Bronchial epithelial cell (primary cell): ENCODE measurements around the gene PSMB9. TPM values are rescaled to one million over a fixed set of nuclear protein-coding genes. Genes with fewer than 3 reads are reported as not detected.

Experiments
- DNase-seq: peaks from one replicate; pipeline ENCODE4 v3.0.0-alpha.2; 2010; ENCODE audit warnings: low read depth
- FAIRE-seq: peaks from 2 replicates; lab custom pipeline; 2011; peaks lifted over from hg19 to GRCh38; lab: Jason Lieb, UNC
- H3K27me3 ChIP-seq: 2 replicates; pipeline ENCODE4 v1.5.1; 2011; ENCODE audit warnings: low read length; ENCODE audit not compliant: control insufficient read depth, insufficient read depth
- H3K36me3 ChIP-seq: 2 replicates; pipeline ENCODE4 v1.5.1; 2011; ENCODE audit warnings: low read length; ENCODE audit not compliant: control insufficient read depth, insufficient read depth
- H3K4me3 ChIP-seq: 2 replicates; pipeline ENCODE4 v1.5.1; 2011; ENCODE audit warnings: mild to moderate bottlenecking, low read depth, low read length, control low read depth
- total RNA-seq: library from RNA; depleted of rRNA; stranded (reverse); fragments of >200 nt; gene quantifications from 2 replicates; pipeline ENCODE4 v1.2.1, GENCODE V29; 2014
- TF ChIP-seq, protein P1 (sequence below): IDR thresholded peaks from 2 replicates; pipeline ENCODE4 v1.5.1; 2011; ENCODE audit warnings: mild to moderate bottlenecking, moderate library complexity, low read length, control low read depth, inconsistent platforms; ENCODE audit not compliant: insufficient read depth, severe bottlenecking

The PSMB9 gene
- total RNA-seq, 1 donor from 2014 or later = 0.53 TPM

DNA sequence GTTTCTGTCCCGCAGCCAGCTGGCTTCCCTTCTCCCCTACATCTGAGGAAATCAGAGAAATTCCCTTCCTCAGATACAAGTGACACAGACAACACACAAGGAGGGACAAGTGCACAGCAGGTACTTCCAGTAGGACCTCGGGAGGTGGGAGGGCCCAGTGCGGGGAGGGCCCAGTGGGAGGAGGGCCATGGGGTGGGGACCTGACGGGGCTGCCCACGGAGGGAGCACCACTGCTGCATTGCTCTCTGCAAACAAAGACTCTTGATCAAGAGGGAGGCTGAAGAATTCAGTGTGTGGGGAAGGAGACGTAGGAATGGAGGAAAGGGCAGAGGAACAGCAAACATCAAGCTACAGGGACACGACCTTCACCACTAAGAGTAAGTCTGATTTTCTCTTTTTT, 24.5 kb upstream of the PSMB9 start:
- DNase-seq (no peak), FAIRE-seq (no peak)
- Histone ChIP-seq H3K4me3 (no peak overlapping the region), H3K36me3 (peaks cover 18% of the 10 kb centered on the region), H3K27me3 (no peaks in the 10 kb centered on the region)
- TF ChIP-seq, protein P1, sequence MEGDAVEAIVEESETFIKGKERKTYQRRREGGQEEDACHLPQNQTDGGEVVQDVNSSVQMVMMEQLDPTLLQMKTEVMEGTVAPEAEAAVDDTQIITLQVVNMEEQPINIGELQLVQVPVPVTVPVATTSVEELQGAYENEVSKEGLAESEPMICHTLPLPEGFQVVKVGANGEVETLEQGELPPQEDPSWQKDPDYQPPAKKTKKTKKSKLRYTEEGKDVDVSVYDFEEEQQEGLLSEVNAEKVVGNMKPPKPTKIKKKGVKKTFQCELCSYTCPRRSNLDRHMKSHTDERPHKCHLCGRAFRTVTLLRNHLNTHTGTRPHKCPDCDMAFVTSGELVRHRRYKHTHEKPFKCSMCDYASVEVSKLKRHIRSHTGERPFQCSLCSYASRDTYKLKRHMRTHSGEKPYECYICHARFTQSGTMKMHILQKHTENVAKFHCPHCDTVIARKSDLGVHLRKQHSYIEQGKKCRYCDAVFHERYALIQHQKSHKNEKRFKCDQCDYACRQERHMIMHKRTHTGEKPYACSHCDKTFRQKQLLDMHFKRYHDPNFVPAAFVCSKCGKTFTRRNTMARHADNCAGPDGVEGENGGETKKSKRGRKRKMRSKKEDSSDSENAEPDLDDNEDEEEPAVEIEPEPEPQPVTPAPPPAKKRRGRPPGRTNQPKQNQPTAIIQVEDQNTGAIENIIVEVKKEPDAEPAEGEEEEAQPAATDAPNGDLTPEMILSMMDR = no peak

- Histone ChIP-seq H3K4me3 (no peak overlapping the region), H3K27me3 (no peaks in the 10 kb centered on the region), H3K36me3 (peaks cover 18% of the 10 kb centered on the region)
- no peak for FAIRE-seq
- no peak for DNase-seq
- TF ChIP-seq, protein P1 = no peak
Observed at GRCh38 chr6:32830017-32830416, 24.0 kb upstream of the PSMB9 start.

DNA sequence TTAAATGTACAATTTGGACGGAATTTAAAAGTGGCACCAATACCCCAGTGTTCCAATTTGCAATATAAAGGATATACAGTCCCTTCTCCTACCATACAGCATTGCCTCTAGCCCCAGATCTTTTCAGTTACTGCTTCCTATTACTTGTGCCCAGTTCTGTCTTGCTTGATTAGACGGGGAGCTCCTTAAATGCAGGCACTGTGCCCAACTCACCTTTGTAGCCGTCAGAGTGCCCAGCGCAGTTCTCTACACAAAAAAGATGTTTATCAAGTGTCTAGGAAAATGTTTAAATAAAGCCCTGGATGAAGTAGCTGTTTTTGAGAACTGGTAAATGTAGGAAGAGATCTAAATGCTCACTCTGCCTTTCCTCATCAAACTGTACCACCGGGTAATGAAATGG, 23.1 kb upstream of the PSMB9 start:
- H3K4me3 ChIP-seq = no peak overlapping the region
- peaks cover 24% of the 10 kb centered on the region for H3K36me3 ChIP-seq
- TF ChIP-seq, protein P1 = no peak
- no peaks in the 10 kb centered on the region for H3K27me3 ChIP-seq
- FAIRE-seq = no peak
- no peak for DNase-seq

GRCh38 chr6:32832535-32832934, 21.5 kb upstream of the PSMB9 start:
- TF ChIP-seq, protein P1 = no peak
- H3K36me3 ChIP-seq = peaks cover 24% of the 10 kb centered on the region
- no peaks in the 10 kb centered on the region for H3K27me3 ChIP-seq
- no peak for DNase-seq
- FAIRE-seq = no peak
- no peak overlapping the region for H3K4me3 ChIP-seq

- Histone ChIP-seq H3K36me3 (peaks cover 23% of the 10 kb centered on the region), H3K4me3 (no peak overlapping the region), H3K27me3 (no peaks in the 10 kb centered on the region)
- no peak for DNase-seq
- FAIRE-seq = no peak
- TF ChIP-seq, protein P1 = no peak
Observed at GRCh38 chr6:32833664-32834063, 20.3 kb upstream of the PSMB9 start.

GRCh38 chr6:32835167-32835893, 18.7 kb upstream of the PSMB9 start:
- FAIRE-seq (no peak), DNase-seq (no peak)
- TF ChIP-seq, protein P1 = no peak
- Histone ChIP-seq H3K4me3 (no peak overlapping the region), H3K36me3 (peaks cover 16% of the 10 kb centered on the region), H3K27me3 (no peaks in the 10 kb centered on the region)
